Peyer's patch (tissue), 4 donors: ENCODE data around the gene EPS8. TPM values are rescaled to one million over a fixed set of nuclear protein-coding genes. Genes with fewer than 3 reads are reported as not detected.
"Not testable (repeated sequence)": the region's sequence is repeated elsewhere in the genome, so short reads cannot be mapped to it uniquely, and the experiment has no call there.

Experiments
- DNase-seq, 3 donors: peaks; one replicate each; pipeline ENCODE4 v3.0.0-alpha.2; 2017 to 2019
- H3K27ac ChIP-seq, 4 donors: fragments of 200-600 bp; sonication (generic); one replicate each; pipeline ENCODE4 v1.5.1; 2016 to 2019
- H3K27me3 ChIP-seq, 2 donors: fragments of 200-600 bp; sonication (generic); one replicate each; pipeline ENCODE4 v1.5.1; 2019
- H3K36me3 ChIP-seq, 3 donors: fragments of 200-600 bp; sonication (generic); one replicate each; pipeline ENCODE4 v1.5.1; 2016 to 2019
- H3K4me1 ChIP-seq, 4 donors: fragments of 200-600 bp; sonication (generic); one replicate each; pipeline ENCODE4 v1.5.1; 2016 to 2019
- H3K4me3 ChIP-seq, 4 donors: fragments of 200-600 bp; sonication (generic); 1 replicate in 3 of 4; 2 replicates in 1 of 4; pipeline ENCODE4 v1.5.1; 2016 to 2019; ENCODE audit warnings: mild to moderate bottlenecking in 1 of 4
- H3K9me3 ChIP-seq, 4 donors: fragments of 200-600 bp; sonication (generic); one replicate each; pipeline ENCODE4 v1.5.1; 2016 to 2019; ENCODE audit warnings: mild to moderate bottlenecking in 1 of 4
- POLR2A ChIP-seq, 2 donors: fragments of 450-650 bp; IDR thresholded peaks; one replicate each; pipeline ENCODE4 v1.5.1; 2017; ENCODE audit warnings: antibody characterized with exemption in 2 of 2, mild to moderate bottlenecking in 2 of 2, moderate library complexity in 2 of 2
- total RNA-seq, 4 donors: library from RNA; depleted of rRNA; stranded (reverse); fragments of >200 nt; gene quantifications; one replicate each; pipeline ENCODE4 v1.1.0, GENCODE V29; 2016
- TF ChIP-seq, protein P1 (sequence below), 6 experiments: fragments of 450-650 bp in 4 of 6; fragments of 200-600 bp in 2 of 6; sonication (generic) in 1 of 6; IDR thresholded peaks; one replicate each; pipeline ENCODE4 v1.5.1; 2017 to 2019; ENCODE audit warnings: antibody characterized with exemption in 6 of 6, mild to moderate bottlenecking in 3 of 6, moderate library complexity in 1 of 6

The EPS8 gene
- total RNA-seq, 4 donors from 2014 or later = 57.8 to 168 (median 129) TPM

DNA sequence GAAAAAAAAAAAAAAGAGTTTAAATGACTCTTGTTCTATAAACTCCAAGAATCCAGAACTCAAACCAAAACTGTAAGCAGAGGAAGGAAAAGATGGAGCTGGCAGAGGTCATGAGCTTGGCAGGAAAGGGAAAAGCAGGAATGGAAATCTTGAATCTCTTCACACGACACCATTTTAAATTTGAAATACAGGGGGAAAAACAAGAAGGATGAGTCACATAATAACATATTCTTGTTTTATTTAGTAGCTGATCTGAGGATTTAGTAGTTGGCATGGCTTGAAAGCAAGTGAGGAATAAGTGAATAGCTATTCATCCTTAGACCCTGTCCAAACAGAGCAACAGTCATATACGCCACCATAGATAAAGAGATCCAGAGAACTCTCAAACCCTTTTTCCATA, 35.0 kb downstream of the EPS8 start:
- Histone ChIP-seq H3K4me1 (peaks cover 0 to 3% (median 0%) of the 10 kb centered on the region in 4 donors), H3K36me3 (no peaks in the 10 kb centered on the region), H3K9me3 (no peaks in the 10 kb centered on the region), H3K4me3 (no peak overlapping the region), H3K27ac (no peak overlapping the region), H3K27me3 (no peaks in the 10 kb centered on the region)
- no peak for DNase-seq
- TF ChIP-seq POLR2A (IDR thresholded peaks at IDR 0.05) = no peak
- TF ChIP-seq, protein P1, sequence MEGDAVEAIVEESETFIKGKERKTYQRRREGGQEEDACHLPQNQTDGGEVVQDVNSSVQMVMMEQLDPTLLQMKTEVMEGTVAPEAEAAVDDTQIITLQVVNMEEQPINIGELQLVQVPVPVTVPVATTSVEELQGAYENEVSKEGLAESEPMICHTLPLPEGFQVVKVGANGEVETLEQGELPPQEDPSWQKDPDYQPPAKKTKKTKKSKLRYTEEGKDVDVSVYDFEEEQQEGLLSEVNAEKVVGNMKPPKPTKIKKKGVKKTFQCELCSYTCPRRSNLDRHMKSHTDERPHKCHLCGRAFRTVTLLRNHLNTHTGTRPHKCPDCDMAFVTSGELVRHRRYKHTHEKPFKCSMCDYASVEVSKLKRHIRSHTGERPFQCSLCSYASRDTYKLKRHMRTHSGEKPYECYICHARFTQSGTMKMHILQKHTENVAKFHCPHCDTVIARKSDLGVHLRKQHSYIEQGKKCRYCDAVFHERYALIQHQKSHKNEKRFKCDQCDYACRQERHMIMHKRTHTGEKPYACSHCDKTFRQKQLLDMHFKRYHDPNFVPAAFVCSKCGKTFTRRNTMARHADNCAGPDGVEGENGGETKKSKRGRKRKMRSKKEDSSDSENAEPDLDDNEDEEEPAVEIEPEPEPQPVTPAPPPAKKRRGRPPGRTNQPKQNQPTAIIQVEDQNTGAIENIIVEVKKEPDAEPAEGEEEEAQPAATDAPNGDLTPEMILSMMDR (IDR thresholded peaks at IDR 0.05) = no peak

GRCh38 chr12:15752785-15753184, 36.4 kb downstream of the EPS8 start:
- no peak for TF ChIP-seq POLR2A (IDR thresholded peaks at IDR 0.05)
- TF ChIP-seq, protein P1 (IDR thresholded peaks at IDR 0.05) = no peak
- Histone ChIP-seq H3K27me3 (no peaks in the 10 kb centered on the region), H3K36me3 (no peaks in the 10 kb centered on the region), H3K9me3 (no peaks in the 10 kb centered on the region), H3K27ac (no peak overlapping the region), H3K4me3 (no peak overlapping the region), H3K4me1 (peaks cover 0 to 3% (median 0%) of the 10 kb centered on the region in 4 donors)
- DNase-seq = no peak

DNA sequence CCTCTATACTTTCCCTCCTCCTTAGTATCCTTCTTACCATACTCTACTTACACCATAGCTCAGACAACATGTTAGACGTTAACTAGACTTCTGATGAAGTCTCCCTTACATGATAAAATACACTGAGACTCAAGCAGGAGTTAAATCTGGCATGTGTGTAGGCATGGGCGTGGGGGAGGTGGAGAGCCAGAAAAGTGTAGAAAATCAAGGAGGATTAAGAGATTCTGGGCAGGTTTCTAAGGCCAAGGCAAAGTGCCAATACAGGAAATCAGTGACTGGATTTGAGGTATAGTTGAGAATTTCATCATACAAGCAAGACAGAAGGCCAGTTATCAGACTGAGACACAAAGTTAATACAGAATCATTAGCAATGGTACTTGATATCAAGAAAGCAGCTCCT, 37.4 kb downstream of the EPS8 start:
- TF ChIP-seq, protein P1 (IDR thresholded peaks at IDR 0.05) = no peak
- no peak for TF ChIP-seq POLR2A (IDR thresholded peaks at IDR 0.05)
- Histone ChIP-seq H3K9me3 (no peaks in the 10 kb centered on the region), H3K27ac (no peak overlapping the region), H3K36me3 (no peaks in the 10 kb centered on the region), H3K4me1 (peaks cover 0 to 3% (median 0%) of the 10 kb centered on the region in 4 donors), H3K27me3 (no peaks in the 10 kb centered on the region), H3K4me3 (no peak overlapping the region)
- no peak for DNase-seq

GRCh38 chr12:15749937-15750336, 39.3 kb downstream of the EPS8 start:
- H3K4me1 ChIP-seq = peaks cover 0 to 3% (median 0%) of the 10 kb centered on the region in 4 donors
- no peak for DNase-seq
- TF ChIP-seq, protein P1 (IDR thresholded peaks at IDR 0.05) = no peak
- TF ChIP-seq POLR2A (IDR thresholded peaks at IDR 0.05) = no peak

DNA sequence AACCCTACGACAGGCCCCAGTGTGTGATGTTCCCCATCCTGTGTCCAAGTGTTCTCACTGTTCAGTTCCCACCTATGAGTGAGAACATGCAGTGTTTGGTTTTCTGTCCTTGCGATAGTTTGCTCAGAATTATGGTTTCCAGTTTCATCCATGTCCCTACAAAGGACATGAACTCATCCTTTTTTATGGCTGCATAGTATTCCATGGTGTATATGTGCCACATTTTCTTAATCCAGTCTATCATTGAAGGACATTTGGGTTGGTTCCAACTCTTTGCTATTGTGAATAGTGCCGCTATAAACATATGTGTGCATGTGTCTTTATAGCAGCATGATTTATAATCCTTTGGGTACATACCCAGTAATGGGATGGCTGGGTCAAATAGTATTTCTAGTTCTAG, 47.3 kb downstream of the EPS8 start:
- H3K27ac ChIP-seq, H3K4me3 ChIP-seq, H3K36me3 ChIP-seq, DNase-seq, H3K9me3 ChIP-seq, H3K27me3 ChIP-seq: not testable (repeated sequence)
- peaks cover 0 to 15% (median 0%) of the 10 kb centered on the region in 4 donors for H3K4me1 ChIP-seq

More at GRCh38 chr12:15749937-15750336, 39.3 kb downstream of the EPS8 start:
- no peak overlapping the region for H3K4me3 ChIP-seq
- H3K9me3 ChIP-seq = no peaks in the 10 kb centered on the region
- H3K27ac ChIP-seq = no peak overlapping the region
- no peaks in the 10 kb centered on the region for H3K36me3 ChIP-seq
- no peaks in the 10 kb centered on the region for H3K27me3 ChIP-seq

DNA sequence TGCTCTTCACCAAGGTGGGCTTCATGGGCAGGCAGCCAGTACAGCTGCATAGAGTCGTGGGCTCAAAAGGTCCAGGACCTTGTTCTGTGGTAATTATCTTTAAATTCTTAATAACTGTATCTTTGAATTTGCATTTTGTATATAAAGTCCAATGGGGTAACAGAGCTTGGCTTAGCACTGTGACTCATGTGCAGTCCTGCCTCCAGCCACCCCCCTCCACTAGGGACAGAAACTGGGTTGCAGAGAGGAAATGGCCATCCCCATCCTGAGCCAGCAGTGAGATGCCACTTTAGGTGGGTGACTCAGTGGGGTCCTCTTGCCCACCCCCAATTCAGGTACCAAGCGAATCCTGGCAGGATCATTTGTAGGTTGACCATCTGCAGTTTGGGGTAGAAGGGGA, 48.1 kb downstream of the EPS8 start:
- Histone ChIP-seq H3K4me3 (no peak overlapping the region), H3K36me3 (no peaks in the 10 kb centered on the region), H3K27me3 (no peaks in the 10 kb centered on the region), H3K9me3 (no peaks in the 10 kb centered on the region), H3K27ac (no peak overlapping the region), H3K4me1 (peaks cover 0 to 20% (median 0%) of the 10 kb centered on the region in 4 donors)
- TF ChIP-seq POLR2A (IDR thresholded peaks at IDR 0.05) = no peak
- TF ChIP-seq, protein P1 (IDR thresholded peaks at IDR 0.05) = no peak
- DNase-seq = no peak

- H3K27ac ChIP-seq, DNase-seq, H3K36me3 ChIP-seq: not testable (repeated sequence)
These were observed 48.8 kb downstream of the EPS8 start for GRCh38 chr12:15740389-15740788.

More at GRCh38 chr12:15740389-15740788, 48.8 kb downstream of the EPS8 start:
- not testable (repeated sequence) for H3K27me3 ChIP-seq, H3K4me3 ChIP-seq, H3K9me3 ChIP-seq
- peaks cover 0 to 20% (median 0%) of the 10 kb centered on the region in 4 donors for H3K4me1 ChIP-seq
